GM12892 (cell line): ENCODE data around the gene LDHD.
A peak's percentile ranks its signal among the peaks of the same experiment; 100 is the strongest.

Source experiments
- DNase-seq: peaks from one replicate; pipeline ENCODE4 v3.0.0; 2011; ENCODE audit not compliant: insufficient read length
- FAIRE-seq: peaks from 2 replicates; lab custom pipeline; 2011; peaks lifted over from hg19 to GRCh38; lab: Jason Lieb, UNC
- POLR2A ChIP-seq: IDR thresholded peaks from 2 replicates; pipeline ENCODE4 v1.6.1; 2011; ENCODE audit warnings: low read depth, low read length, control low read depth
- POLR2AphosphoS5 ChIP-seq: IDR thresholded peaks from 2 replicates; pipeline ENCODE4 v1.6.1; 2011; ENCODE audit warnings: low read depth, low read length, control low read depth
- TAF1 ChIP-seq: IDR thresholded peaks from 2 replicates; pipeline ENCODE4 v1.6.1; 2011; ENCODE audit warnings: low read depth, mild to moderate bottlenecking, control low read depth, low read length, borderline replicate concordance

Gene LDHD

GRCh38 chr16:75086281-75086680 lies 30.3 kb downstream of the LDHD start:
- no peak for TF ChIP-seq POLR2A
- no peak for TF ChIP-seq POLR2AphosphoS5
- no peak for TF ChIP-seq TAF1
- DNase-seq = no peak
- no peak for FAIRE-seq

- no peak for TF ChIP-seq POLR2AphosphoS5
- no peak for TF ChIP-seq TAF1
- no peak for TF ChIP-seq POLR2A
- FAIRE-seq (no peak), DNase-seq (no peak)
These were observed 31.0 kb downstream of the LDHD start for GRCh38 chr16:75085556-75085955.

GRCh38 chr16:75083813-75084212 lies 32.8 kb downstream of the LDHD start:
- DNase-seq (no peak), FAIRE-seq (no peak)
- TF ChIP-seq POLR2AphosphoS5 (no peak), POLR2A (no peak), TAF1 (no peak)

- FAIRE-seq = peak; percentile 17
- TF ChIP-seq POLR2AphosphoS5 (no peak), TAF1 (no peak), POLR2A (no peak)
- DNase-seq = no peak
These were observed 35.3 kb downstream of the LDHD start for GRCh38 chr16:75081179-75081859.

GRCh38 chr16:75080205-75081029 lies 36.2 kb downstream of the LDHD start:
- DNase-seq (no peak), FAIRE-seq (no peak)
- TF ChIP-seq POLR2AphosphoS5 (no peak), TAF1 (no peak), POLR2A (no peak)

GRCh38 chr16:75079346-75079926 lies 37.1 kb downstream of the LDHD start:
- FAIRE-seq = no peak
- TF ChIP-seq POLR2A (no peak), TAF1 (no peak), POLR2AphosphoS5 (no peak)
- no peak for DNase-seq

- DNase-seq (no peak), FAIRE-seq (no peak)
- TF ChIP-seq POLR2A = no peak
These were observed 37.7 kb downstream of the LDHD start for GRCh38 chr16:75078886-75079285.

- no peak for DNase-seq
- TF ChIP-seq POLR2A = no peak
- TF ChIP-seq TAF1 = no peak
- TF ChIP-seq POLR2AphosphoS5 = no peak
- FAIRE-seq = no peak
These were observed 40.8 kb downstream of the LDHD start for GRCh38 chr16:75075688-75076268.

GRCh38 chr16:75074920-75075687 lies 41.5 kb downstream of the LDHD start:
- peak; percentile 63 for DNase-seq
- peak; percentile 63 for TF ChIP-seq POLR2A
- TF ChIP-seq TAF1 = no peak
- peak; percentile 73 for TF ChIP-seq POLR2AphosphoS5
- FAIRE-seq = peak; percentile 83

GRCh38 chr16:75074304-75074793 lies 42.2 kb downstream of the LDHD start:
- TF ChIP-seq POLR2AphosphoS5 (no peak), TAF1 (no peak), POLR2A (no peak)
- DNase-seq (no peak), FAIRE-seq (no peak)
